Fibroblast of mammary gland (primary cell): ENCODE results near the gene NFILZ.

Experiments used
- DNase-seq: peaks from one replicate; pipeline ENCODE4 v3.0.0-alpha.2; 2010; ENCODE audit warnings: low read depth
- H3K4me3 ChIP-seq: 2 replicates; pipeline ENCODE4 v1.5.1; 2011; ENCODE audit warnings: low read depth, mild to moderate bottlenecking, low read length, moderate library complexity; ENCODE audit not compliant: control insufficient read depth
- CTCF ChIP-seq: conservative IDR thresholded peaks from 2 replicates; pipeline ENCODE4 v1.5.1; 2011; ENCODE audit warnings: low read depth, low read length, inconsistent platforms; ENCODE audit not compliant: control insufficient read depth, insufficient read depth

NFILZ gene

GRCh38 chr19:8592231-8593009 is 38.0 kb upstream of the NFILZ start:
- no peak for TF ChIP-seq CTCF
- H3K4me3 ChIP-seq: no peak overlapping the region
- peak; percentile 75 for DNase-seq

- H3K4me3 ChIP-seq: no peak overlapping the region
- no peak for DNase-seq
- peak; percentile 13 for TF ChIP-seq CTCF
These were observed 36.5 kb upstream of the NFILZ start for GRCh38 chr19:8593931-8594330.

- H3K4me3 ChIP-seq: no peak overlapping the region
- no peak for TF ChIP-seq CTCF
- DNase-seq: no peak
These were observed 34.8 kb upstream of the NFILZ start for GRCh38 chr19:8595651-8596050.

- DNase-seq: no peak
- no peak overlapping the region for H3K4me3 ChIP-seq
- no peak for TF ChIP-seq CTCF
These were observed 34.3 kb upstream of the NFILZ start for GRCh38 chr19:8596168-8596567.

GRCh38 chr19:8600064-8600463 is 30.4 kb upstream of the NFILZ start:
- no peak for TF ChIP-seq CTCF
- DNase-seq: no peak
- no peak overlapping the region for H3K4me3 ChIP-seq

GRCh38 chr19:8600816-8601215 is 29.6 kb upstream of the NFILZ start:
- no peak for TF ChIP-seq CTCF
- DNase-seq: no peak
- no peak overlapping the region for H3K4me3 ChIP-seq

GRCh38 chr19:8601796-8602195 is 28.6 kb upstream of the NFILZ start:
- no peak for TF ChIP-seq CTCF
- no peak for DNase-seq
- H3K4me3 ChIP-seq: no peak overlapping the region
